Fibroblast of lung (primary cell): ENCODE data around the gene TMEFF2.

Experiments used
- CTCF ChIP-seq, 2 donors: IDR thresholded peaks in 1 of 2; conservative IDR thresholded peaks in 1 of 2; 1 replicate in 1 of 2; 2 replicates in 1 of 2; pipeline ENCODE4 v1.5.1; 2011 to 2012; ENCODE audit warnings: low read length in 2 of 2, control low read depth in 1 of 2, inconsistent platforms in 1 of 2, low read depth in 1 of 2, mild to moderate bottlenecking in 1 of 2
- EZH2 ChIP-seq: IDR thresholded peaks from 2 replicates; pipeline ENCODE4 v1.5.1; 2012; ENCODE audit warnings: low read length, control low read depth, mild to moderate bottlenecking; ENCODE audit errors: missing control alignments

GRCh38 chr2:191952515-191953270 lies 242.0 kb downstream of the TMEFF2 start:
- no peak for TF ChIP-seq CTCF (conservative IDR thresholded peaks at IDR 0.05 in 1 of 2, IDR thresholded peaks at IDR 0.05 in 1 of 2; ENCODE audit: low read depth in 1 of 2, low read length in 2 of 2)
- no peak for TF ChIP-seq EZH2
